ENCODE measurements around the gene SMIM22.

DNA sequence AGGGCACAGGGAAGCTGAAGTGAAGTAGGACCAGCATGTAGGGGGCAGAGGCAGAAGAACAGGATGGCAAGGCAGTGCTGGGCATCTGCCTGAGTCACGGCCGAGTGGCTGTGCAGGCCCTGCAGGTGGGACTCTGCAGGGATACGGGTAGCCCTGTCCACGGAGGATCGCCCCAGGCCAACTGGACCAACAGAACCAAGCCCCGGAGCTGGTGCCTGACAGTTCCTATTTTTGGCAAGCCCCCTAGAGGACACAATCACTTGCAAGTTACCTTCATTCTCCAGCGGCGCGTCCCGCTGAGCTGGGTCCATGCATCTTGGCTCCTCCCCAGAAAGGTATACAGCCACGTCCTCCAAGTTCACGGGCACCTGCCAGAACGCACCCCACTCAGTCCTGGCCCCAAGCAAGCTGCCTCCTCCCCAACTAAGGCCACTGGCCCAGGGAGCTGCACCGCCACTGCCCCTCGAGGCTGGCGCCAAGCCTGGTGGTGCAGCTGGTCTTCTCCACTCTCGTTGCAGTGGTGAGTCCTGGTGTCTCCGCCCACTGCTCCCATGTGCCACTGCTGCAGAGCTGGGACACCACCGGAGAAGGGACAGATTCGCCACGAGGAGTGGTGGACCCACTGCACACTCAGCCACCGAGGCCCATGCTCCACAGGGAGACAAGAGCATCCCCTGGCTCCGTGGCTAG, 34.8 kb upstream of the SMIM22 start:
- TF ChIP-seq, protein P1, sequence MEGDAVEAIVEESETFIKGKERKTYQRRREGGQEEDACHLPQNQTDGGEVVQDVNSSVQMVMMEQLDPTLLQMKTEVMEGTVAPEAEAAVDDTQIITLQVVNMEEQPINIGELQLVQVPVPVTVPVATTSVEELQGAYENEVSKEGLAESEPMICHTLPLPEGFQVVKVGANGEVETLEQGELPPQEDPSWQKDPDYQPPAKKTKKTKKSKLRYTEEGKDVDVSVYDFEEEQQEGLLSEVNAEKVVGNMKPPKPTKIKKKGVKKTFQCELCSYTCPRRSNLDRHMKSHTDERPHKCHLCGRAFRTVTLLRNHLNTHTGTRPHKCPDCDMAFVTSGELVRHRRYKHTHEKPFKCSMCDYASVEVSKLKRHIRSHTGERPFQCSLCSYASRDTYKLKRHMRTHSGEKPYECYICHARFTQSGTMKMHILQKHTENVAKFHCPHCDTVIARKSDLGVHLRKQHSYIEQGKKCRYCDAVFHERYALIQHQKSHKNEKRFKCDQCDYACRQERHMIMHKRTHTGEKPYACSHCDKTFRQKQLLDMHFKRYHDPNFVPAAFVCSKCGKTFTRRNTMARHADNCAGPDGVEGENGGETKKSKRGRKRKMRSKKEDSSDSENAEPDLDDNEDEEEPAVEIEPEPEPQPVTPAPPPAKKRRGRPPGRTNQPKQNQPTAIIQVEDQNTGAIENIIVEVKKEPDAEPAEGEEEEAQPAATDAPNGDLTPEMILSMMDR (IDR thresholded peaks at IDR 0.05): no peak
- no peak for TF ChIP-seq POLR2AphosphoS5 (IDR thresholded peaks at IDR 0.05)
- TF ChIP-seq EP300 (IDR thresholded peaks at IDR 0.05): no peak
